ENCODE results near the gene DPYSL5.

The DPYSL5 gene

GRCh38 chr2:26913606-26913998, 65.7 kb downstream of the DPYSL5 start:
- H4K20me1 ChIP-seq (ENCODE audit: insufficient read depth, low read length) = no peaks in the 10 kb centered on the region
- H3K79me2 ChIP-seq (ENCODE audit: insufficient read depth, low read length) = no peaks in the 10 kb centered on the region
- no peak for TF ChIP-seq CTCF (IDR thresholded peaks at IDR 0.05; ENCODE audit: borderline replicate concordance, extremely low read depth, low read length, poor library complexity, severe bottlenecking)
- peaks cover 28% of the 10 kb centered on the region for H3K27me3 ChIP-seq (ENCODE audit: insufficient read depth, low read length, poor library complexity)
- H3K9ac ChIP-seq (ENCODE audit: low read depth, low read length) = no peak overlapping the region
- no peaks in the 10 kb centered on the region for H3K4me1 ChIP-seq (ENCODE audit: insufficient read depth, low read length)
- DNase-seq (no peak), ATAC-seq (ENCODE audit: insufficient read depth, low read depth) (no peak)
- no peak overlapping the region for H3K27ac ChIP-seq (ENCODE audit: low read length)
- no peak overlapping the region for H2AFZ ChIP-seq (ENCODE audit: low read depth, low read length)
- no peak overlapping the region for H3K4me3 ChIP-seq (ENCODE audit: low read depth in 1 of 2, low read length in 2 of 2)
- H3K9me3 ChIP-seq (ENCODE audit: insufficient read depth, low read length, severe bottlenecking) = no peaks in the 10 kb centered on the region
- H3K4me2 ChIP-seq (ENCODE audit: insufficient read depth, low read length) = no peak overlapping the region
- no peaks in the 10 kb centered on the region for H3K36me3 ChIP-seq (ENCODE audit: insufficient read depth, low read length)

DNA sequence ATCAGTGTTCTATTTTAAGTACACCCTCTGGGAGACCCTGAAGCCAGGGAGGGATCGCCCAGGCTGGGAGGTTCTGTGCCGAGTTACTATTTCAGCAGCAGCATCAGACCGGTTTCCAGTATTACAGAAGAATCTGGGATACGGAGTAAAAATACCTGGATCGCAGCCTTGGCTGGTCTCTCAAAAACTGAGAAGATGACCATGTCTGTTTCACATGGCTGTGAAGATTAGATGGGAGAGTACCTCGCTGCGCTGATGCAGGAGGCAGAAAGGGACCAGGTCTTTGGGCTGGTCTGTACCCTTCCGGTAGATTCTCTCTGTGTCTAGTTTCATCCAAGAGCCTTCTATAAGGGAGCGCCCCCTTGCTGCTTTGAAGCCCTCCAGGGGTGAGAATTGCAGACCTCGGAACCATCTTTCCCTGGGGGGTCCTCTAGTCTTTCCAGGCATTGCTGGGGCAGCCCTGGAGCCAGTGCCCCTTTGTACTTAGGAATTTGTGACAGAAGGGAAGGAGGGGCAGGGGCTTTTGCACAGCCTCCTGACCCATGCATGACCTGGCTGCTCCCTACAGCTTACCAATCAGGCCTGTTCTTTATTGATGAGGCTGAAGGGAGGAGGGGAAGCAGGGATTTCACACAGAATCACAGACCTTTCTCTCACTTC, 66.2 kb downstream of the DPYSL5 start:
- no peak overlapping the region for H3K4me2 ChIP-seq (ENCODE audit: insufficient read depth, low read length)
- no peak for TF ChIP-seq CTCF (IDR thresholded peaks at IDR 0.05; ENCODE audit: borderline replicate concordance, extremely low read depth, low read length, poor library complexity, severe bottlenecking)
- no peak for TF ChIP-seq EZH2 (IDR thresholded peaks at IDR 0.05; ENCODE audit: borderline replicate concordance, low read depth, low read length, severe bottlenecking)
- H3K79me2 ChIP-seq (ENCODE audit: insufficient read depth, low read length) = no peaks in the 10 kb centered on the region
- H2AFZ ChIP-seq (ENCODE audit: low read depth, low read length) = no peak overlapping the region
- H3K36me3 ChIP-seq (ENCODE audit: insufficient read depth, low read length) = no peaks in the 10 kb centered on the region
- no peaks in the 10 kb centered on the region for H3K9me3 ChIP-seq (ENCODE audit: insufficient read depth, low read length, severe bottlenecking)
- no peaks in the 10 kb centered on the region for H4K20me1 ChIP-seq (ENCODE audit: insufficient read depth, low read length)
- no peak overlapping the region for H3K4me3 ChIP-seq (ENCODE audit: low read depth in 1 of 2, low read length in 2 of 2)
- H3K27me3 ChIP-seq (ENCODE audit: insufficient read depth, low read length, poor library complexity) = peaks cover 28% of the 10 kb centered on the region
- no peak for ATAC-seq (ENCODE audit: insufficient read depth, low read depth)
- H3K9ac ChIP-seq (ENCODE audit: low read depth, low read length) = no peak overlapping the region
- no peaks in the 10 kb centered on the region for H3K4me1 ChIP-seq (ENCODE audit: insufficient read depth, low read length)
- no peak for DNase-seq
- H3K27ac ChIP-seq (ENCODE audit: low read length) = no peak overlapping the region

DNA sequence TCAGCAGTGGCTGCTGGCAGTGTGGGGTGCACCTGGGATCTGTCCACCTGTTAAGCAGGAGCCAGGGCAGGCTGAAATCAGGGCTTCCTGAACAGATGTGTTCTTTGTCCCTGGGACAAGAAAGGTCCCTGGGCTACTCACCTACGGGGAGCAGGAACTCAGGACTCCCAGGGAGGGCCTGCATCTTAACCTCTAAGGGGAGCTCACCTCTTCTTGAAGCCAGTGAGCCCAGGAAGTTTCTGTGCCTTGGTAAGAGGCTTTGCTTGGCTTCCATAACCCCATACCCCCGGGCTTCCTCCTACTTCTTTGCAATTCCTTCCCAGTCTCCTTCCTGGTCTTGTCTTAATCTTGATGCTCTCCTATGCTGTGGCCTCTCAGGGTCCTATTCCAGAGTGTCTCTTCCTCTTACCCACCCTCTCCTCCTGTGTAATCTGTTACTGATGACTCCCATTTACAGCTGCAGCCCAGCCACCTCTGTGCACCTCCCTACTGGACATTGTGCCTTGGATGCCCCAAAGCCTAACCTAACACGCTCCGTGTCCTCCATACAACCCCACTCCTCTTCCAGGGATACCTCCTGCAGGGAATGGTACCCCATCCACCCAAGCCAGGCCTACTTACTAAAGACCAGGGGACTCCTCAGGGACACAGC, 66.9 kb downstream of the DPYSL5 start:
- Histone ChIP-seq H3K4me1 (ENCODE audit: insufficient read depth, low read length) (no peaks in the 10 kb centered on the region), H3K9ac (ENCODE audit: low read depth, low read length) (no peak overlapping the region), H3K27me3 (ENCODE audit: insufficient read depth, low read length, poor library complexity) (peaks cover 28% of the 10 kb centered on the region), H4K20me1 (ENCODE audit: insufficient read depth, low read length) (no peaks in the 10 kb centered on the region), H3K9me3 (ENCODE audit: insufficient read depth, low read length, severe bottlenecking) (no peaks in the 10 kb centered on the region), H3K79me2 (ENCODE audit: insufficient read depth, low read length) (no peaks in the 10 kb centered on the region), H3K36me3 (ENCODE audit: insufficient read depth, low read length) (no peaks in the 10 kb centered on the region), H3K27ac (ENCODE audit: low read length) (no peak overlapping the region), H3K4me2 (ENCODE audit: insufficient read depth, low read length) (no peak overlapping the region), H2AFZ (ENCODE audit: low read depth, low read length) (no peak overlapping the region), H3K4me3 (ENCODE audit: low read depth in 1 of 2, low read length in 2 of 2) (no peak overlapping the region)
- TF ChIP-seq CTCF (IDR thresholded peaks at IDR 0.05; ENCODE audit: borderline replicate concordance, extremely low read depth, low read length, poor library complexity, severe bottlenecking) = no peak
- DNase-seq (no peak), ATAC-seq (ENCODE audit: insufficient read depth, low read depth) (no peak)

Measured in DND-41 (cell line).